Stimulated activated CD4-positive, alpha-beta T cell treated with anti-CD3 and anti-CD28 coated beads, Interleukin-2, amount 100 ng/mL, for 48 hours (primary cell): ENCODE data around the gene NKAPL.

Source experiments
- DNase-seq, 2 donors: peaks; one replicate each; pipeline ENCODE4 v3.0.0-alpha.2; 2020

The NKAPL gene

DNA sequence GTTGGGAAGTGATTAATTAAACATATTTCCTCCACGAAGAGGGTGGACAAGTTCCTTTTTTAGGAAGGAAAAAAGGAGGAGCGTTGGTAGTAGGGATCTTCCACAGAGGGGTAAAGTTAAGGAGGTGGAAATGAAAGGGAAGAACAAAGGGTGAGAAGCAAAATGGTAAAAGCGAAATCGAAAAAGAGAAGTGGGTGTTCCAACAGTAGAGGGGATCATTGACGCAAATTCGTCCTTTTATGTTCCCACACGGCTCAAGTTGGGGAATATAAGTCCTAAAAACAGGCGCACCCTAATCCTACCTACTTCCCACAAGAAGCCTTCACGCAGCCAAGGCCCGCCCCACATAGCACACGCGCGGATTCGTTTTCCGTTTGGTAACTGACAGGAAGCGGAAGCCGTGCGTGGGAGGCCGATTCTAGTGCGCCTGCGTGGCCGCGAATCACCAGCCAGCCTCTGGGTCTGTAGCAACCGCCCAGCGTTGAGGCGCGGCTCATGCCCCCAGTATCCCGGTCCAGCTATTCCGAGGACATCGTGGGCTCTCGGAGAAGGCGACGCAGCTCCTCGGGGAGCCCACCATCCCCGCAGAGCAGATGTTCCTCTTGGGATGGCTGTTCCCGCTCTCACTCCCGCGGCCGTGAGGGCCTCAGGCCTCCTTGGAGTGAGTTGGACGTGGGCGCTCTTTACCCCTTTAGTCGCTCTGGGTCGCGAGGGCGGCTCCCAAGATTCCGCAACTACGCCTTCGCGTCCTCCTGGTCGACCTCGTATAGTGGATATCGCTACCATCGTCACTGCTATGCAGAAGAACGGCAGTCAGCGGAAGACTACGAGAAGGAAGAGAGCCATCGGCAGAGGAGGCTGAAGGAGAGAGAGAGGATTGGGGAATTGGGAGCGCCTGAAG is at the start of gene NKAPL:
Gene NKAPL (plus strand): TSS at position 421 of the 901 bp plus-strand sequence. CDS start 75 bp downstream, at position 496.
- peak; percentile 41 to 69 for DNase-seq

DNA sequence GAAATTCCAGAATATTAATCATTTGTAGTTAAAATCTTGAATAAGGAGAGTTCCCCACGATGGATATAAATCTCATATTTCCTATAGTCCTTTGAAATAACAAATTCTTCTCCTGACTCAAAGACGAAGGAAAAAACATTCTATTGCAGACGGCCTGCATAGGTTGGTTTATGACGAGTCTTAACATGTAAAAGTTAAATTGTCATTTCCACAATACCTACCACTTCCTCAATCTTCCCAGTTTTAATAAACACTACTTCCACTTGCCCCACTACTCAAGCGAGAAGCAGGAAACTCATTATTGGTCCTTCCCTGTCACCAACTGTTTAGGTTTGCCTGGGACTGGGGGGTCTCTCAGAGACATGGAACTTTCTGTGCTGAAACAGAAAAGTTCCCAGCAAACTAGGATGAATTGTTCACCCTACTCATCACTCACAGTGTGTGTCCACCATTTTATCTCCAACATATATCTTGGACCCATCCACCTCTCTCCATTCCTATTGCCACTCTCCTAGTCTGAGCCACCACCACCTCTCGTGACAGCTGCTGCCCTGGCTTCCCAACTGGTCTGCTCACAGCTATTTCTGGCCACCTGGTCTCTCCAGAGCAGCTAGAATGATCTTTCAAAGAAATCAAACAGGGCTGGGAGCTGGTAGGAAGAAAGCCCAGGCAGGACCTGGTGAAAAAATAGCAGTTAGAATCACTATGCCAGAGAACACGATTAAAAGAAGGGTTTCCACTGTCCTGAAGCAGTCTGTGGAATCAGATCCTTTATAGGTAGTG is 49.2 kb upstream of the NKAPL start:
- DNase-seq, result no peak

DNA sequence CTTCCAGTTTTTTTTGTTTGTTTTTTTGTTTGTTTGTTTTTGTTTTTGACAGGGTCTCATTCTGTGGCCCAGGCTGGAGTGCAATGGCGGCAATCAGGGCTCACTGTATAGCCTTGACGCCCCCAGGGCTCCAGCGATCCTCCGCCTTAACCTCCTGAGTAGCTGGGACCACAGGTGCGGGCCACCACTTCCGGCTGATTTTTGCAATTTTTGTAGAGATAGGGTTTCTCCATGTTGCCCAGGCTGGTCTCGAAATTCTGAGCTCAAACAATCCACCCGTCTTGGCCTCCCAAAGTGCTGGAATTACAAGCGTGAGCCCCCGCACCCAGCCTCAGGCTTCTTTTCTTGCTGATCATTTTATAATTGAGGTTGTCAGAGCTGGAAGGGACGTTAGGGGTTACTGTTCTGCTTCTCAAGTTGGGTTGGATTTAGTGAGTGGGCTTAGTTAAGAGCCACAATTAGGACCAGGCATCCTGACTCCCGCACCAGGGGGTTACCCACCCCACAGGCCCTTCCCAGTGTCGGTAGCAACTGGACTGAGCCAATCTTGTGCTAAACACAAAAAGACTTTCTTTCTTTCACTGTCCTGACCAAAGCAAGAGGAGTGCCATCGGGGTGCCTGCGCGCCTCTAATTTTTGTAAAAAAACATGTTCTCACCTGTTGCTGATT is 47.1 kb upstream of the NKAPL start:
- DNase-seq, result no peak

DNA sequence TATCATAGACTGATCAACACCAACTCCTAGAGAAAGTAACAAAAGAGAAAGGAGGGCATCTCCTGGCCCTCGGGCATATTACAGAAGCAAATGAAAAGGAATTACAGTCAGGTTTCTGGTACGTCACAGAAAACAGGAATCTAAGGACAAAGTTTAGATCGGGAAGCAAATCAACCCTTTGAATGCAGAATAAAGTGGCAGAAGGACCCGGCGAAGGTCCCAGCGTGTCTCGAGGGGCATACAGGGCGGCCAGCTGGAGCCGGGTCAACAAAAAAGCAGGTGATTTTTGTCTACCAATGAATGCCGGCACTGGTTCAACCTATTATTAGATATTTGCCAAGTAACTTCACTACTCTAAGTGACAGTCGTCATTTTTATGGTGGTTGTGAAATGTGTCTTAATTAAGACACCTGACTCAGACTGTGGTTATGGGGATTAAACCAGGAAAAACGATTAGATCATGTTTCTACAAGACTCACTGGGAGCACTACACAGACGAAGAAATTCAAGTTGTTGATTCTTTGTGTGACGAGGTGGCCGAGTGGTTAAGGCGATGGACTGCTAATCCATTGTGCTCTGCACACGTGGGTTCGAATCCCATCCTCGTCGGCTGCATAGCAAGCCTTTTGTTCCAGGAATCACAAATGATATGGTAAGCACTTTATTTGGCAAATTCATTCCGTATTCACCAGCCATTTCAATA is 46.4 kb upstream of the NKAPL start:
- DNase-seq, result peak; percentile 70 to 75

DNA sequence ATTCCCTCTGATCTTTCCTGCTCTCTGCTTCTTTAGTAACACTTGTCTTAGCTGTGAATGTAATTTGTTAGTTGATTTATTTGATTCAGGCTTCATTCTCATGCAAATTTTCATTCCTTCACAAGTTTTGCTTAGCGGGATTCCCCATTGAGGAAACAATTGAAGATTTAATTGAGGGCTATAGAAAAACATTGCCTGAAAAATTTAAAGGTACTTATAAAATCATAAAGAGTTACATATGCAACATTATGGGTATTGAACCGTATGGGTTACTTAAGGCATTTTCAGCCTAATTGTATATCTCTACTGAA is 45.9 kb upstream of the NKAPL start:
- DNase-seq, result no peak

DNA sequence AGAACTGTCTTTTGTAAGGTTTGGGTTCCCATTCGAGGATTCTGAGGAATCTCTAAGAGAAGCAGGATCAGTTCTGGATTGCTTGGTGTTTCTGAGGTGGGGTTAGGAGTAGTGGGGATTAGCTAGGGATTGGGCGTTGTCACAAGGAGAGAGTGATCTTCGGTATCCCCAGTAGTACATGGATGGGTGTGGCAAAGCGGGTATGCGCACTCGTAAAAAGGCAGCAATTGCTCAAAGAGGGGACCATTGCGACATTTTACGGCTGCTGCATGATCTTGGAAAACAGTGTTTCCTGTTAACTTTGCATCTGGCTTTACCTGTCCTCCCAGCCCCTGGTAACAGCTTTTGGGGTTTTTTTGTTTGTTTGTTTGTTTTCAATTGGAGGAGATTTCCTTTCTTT is 43.7 kb upstream of the NKAPL start:
- no peak for DNase-seq

DNA sequence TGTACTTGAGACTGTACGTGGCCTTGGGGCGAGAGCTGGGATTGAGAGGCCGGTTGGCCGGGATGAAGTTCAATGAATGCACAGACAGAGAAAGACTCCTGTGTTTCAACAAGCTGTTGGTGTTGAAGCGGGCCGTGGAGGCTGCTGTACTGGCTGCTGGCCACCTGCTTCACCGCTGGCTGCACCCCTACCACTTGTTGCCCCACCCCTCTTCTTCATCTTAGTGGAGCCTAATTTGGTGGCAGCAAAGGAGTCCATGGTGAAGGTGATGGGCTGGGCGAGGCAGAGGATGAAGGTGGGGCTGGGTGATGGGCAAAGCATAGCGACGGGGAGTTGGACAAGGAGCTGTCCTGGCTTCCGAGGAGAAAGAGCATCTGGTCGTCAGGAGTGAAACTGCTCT is 41.2 kb upstream of the NKAPL start:
- no peak for DNase-seq

DNA sequence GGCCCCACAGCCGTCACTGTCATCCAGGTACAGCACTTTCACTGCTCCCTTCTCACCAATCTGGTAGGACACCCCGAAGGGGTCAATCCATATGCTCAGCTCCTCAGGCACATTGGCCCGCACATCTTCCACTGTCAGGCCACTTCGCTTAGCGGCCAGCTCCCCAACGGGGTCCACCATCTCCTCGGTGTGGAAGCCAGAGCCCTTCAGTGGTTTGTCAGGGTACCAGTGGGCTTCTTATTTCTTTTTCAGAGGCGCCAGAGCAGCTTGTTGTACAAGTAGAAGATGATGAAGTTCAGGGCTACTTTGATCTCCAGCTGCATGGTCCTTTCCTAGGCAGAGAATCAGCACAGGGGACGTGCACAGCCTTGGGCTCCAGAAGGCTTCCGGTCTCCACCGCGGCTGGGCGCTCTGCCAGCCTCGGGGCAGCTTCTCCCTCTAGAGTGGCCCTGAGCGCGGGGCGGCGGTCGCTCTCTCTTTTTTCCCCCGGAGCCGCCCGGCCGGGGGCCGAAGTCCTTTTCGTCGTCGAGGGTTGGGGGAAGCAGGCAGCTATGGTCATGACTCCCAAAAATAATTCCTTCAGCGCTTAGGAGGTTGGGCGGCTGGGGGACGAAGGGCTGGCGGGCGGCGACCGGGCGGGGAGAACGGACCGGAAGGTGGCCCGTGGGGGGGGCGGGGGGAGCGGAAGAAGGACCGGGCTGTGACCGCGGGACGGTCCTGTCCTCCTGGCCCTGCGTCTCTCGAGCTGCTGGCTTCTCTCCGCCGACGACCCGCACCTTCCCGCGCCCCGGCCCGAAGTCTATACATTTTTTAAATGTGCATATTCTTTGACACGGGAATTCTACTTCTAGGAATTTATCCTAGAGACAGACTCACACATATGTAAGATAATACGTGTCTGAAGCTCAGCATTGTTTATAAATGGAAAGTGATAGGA is 40.5 kb upstream of the NKAPL start:
- no peak for DNase-seq

DNA sequence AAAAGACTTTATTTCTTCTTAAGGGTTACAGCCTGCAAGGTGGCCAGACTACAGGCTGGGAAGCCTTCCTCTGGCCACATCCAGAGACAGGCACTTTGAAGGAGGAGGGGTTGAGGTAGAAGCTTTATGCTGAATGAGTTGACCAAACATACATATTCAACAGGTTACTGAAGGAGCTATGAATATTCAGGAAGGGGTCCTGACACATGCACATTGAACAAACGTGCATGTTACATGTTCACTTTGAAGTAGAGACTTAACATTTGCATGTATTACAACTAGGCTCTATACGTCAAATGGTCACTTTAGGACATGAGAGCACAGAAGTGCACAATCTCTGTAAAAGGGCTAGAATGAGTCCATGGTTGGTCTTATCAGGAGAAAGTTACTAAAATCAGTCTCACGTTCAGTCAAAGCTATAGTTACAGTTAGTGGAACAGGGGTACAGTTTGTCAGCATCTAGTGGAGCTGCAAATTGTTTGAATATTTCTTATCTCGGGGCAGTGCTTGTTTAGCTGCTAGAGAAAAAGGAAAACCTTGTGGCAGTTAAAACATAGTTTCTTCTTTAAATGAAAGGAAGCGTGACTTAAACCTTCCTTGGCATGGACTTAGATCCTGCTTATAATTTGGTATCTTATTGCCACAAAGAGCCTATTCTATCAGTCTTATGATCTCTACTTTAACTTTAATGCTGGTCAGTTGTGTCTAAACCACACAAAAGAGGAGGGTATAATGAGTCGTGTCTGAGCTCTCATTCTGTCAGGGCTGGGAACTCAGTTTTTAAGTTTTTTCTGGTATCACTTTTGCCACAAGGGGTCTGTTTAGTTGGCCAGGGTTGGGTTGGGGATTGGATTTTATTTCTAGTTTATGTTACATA is 38.6 kb upstream of the NKAPL start:
- no peak for DNase-seq

DNA sequence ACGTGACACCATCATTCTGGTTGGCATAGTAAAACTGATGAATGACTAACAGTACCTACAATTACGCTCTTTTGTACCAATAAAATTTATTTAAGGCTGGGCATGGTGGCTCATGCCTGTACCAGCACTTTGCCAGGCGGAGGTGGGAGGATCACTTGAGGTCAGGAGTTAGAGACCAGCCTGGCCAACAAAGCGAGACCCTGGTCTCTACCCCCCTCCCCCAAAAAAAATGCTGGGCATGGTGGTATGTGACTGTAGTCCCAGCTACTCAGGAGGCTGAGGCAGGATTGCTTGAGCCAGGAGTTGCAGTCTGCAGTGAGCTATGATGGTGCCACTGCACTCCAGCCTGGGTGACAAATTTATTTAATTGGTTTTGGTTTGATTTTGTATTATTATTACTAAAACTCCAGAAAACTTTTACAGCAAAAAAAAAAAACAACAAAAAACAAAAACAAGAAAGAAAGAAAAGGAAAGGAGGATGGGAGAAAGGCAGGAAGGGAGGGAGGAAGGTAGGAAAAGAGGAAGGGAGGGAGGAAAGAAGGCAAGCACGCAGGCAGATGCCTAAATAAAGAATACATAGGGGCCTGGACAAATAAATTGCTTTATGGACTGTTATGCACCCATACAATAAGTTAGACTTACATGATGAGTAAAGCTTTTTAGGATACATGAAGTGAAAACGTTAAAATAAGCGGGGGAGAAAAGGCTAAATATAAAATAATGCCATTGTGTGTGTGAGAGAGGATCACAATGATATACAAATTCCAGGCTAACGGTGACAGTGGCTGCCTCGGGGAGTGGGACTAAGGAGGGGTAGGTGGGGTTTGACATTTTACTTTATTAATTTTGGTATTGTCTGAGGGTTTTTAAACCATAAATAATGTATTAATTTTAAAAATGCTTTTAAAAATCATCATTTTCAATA is 34.7 kb upstream of the NKAPL start:
- no peak for DNase-seq

DNA sequence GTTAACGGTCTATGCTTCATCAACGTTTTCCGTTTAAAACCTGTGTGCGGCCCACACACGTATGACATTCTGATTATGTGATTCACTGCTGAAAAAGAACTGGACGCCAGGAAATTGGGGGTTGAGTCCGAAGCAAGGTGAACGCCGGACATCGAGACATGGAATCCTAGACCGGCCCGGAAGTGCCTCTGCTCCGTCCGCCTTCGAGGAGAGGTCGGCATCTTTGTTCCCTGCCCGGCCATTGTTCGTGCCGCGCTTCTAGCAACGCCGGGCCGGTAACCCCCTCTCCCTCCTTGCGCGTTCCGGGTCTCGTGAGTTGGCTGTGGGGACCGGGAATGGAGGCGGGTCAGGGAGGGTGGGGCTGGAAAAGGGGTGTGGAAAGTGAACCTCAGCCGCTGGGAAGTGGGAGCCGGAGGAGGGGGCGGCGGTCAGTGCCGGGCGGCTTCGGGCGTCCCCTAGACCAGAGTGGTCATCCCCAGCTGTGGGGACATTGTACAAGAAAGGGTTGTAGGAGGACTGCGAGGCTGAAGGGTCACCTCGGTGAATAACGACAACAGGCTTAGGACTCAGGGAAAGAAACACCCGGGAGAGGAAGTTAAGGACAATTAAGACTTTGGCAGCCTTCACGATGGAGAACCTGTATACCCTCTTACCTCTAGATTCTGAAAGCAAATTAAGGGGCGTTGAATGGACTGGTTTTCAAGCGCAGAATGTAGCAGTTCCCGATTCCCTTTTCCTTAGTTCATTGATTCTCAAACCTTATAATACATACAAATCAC is 33.9 kb upstream of the NKAPL start, which contains the start of gene ZSCAN9:
Gene ZSCAN9 (plus strand): TSS at position 220 of the 779 bp plus-strand sequence. CDS start 1,810 bp downstream, outside the sequence.
- DNase-seq, result peak; percentile 27 to 31

DNA sequence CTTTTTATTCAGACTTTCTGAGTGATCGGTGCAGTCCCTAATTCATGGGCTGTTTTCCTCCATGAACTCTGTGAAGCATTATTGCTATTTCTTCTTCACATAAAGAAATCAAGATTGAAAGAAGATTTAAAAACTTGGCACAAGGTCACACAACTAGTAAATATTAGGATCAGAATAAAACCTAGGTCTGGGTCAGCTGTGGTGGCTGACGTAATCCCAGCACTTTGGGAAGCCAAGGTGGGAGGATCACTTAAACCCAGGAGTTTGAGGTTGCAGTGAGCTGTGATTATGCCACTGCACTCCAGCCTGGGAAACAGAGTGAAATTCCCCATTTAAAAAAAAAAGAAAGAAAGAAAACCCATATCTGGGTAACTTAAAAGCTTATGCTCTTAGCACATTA is 32.6 kb upstream of the NKAPL start:
- no peak for DNase-seq

DNA sequence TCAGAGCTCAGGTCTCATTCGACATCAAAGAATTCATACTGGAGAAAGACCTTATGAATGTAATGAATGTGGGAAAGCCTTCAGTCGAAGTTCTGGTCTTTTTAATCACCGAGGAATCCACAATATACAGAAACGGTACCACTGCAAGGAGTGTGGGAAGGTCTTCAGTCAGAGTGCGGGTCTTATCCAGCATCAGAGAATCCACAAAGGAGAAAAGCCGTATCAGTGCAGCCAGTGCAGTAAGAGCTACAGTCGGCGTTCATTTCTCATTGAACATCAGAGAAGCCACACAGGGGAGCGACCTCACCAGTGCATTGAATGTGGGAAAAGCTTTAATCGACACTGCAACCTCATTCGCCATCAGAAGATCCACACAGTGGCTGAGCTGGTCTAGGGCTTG is 26.3 kb upstream of the NKAPL start:
- DNase-seq, result no peak

DNA sequence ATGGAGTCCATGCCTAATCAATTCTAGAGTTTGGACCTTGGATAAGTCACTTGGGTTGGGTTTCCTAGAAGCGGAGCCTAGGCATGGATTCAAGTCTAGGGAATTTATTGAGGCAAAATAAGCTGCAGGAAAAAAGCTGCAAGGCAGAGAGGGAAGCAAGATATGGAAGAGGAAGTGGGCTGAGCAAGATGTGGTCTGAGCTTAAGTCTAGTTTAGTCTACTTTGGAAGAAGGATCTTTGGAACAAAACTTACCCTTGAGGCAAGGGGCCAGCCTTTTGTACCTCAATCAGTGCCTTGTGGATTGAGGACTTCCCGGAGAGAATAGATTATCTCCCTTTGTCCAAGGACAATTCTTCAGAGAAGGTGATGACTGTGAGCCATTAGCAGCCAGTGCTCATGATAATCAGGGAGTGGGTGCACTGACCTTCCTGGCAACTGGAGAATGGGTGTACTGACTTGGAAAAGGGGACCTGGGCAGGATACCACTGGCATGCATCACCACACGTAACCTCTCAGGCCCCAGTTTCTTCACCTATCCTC is 23.1 kb upstream of the NKAPL start:
- DNase-seq, result no peak

DNA sequence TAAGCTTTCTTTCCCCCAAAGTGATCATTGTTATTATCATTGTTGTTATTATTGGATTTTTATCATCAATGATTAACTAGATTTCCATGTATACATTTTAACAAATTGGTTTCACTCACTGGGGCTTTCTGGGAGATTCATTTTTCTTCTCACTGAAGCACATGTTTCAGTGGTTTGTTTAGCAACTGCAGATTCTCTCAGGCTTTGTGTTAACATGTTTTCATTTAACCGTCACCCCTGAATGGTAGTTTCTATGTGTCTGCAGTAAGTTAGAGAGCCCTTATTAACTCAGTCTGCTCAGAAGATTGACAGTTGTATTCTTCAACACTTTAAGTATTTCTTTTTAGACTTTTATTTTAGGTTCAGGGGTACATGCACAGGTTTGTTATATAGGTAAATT is 19.5 kb upstream of the NKAPL start:
- DNase-seq, result no peak

DNA sequence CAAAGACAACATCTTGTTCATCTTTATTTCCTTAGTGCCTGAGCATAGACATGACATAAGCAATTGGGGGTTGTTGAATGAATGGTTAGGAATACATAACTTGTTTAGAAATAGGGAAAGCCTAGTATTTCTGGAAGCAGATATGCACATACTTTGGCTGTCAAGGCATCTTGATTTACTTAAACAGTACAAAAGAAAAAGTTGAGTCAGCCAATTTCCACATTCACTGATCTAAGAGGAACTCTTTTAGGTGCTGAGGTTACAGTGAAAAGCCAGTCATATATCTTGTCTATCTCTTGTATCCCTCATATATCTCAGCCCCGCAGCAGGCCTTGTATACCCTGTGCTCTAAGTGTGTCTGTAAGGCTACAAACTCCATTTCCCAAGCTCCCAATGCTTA is 18.6 kb upstream of the NKAPL start:
- no peak for DNase-seq

DNA sequence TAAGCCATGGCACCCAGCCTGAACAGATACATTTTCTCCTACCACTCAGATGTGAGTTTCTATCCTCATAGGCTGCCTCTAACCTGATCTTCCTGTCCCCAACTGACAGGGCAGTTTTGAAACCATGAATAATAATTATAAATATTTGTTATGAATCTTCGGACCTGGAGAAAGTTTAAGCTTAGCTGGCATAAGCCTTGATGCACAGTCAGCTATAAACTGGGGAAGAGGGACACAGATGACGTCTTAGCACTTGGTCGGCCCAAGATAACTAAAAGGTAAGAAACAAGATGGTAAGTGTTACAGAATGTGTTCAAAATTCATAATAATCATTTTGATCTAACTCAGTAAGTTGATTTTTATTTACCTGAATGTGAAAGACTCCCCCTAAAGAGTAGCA is 15.2 kb upstream of the NKAPL start:
- no peak for DNase-seq

DNA sequence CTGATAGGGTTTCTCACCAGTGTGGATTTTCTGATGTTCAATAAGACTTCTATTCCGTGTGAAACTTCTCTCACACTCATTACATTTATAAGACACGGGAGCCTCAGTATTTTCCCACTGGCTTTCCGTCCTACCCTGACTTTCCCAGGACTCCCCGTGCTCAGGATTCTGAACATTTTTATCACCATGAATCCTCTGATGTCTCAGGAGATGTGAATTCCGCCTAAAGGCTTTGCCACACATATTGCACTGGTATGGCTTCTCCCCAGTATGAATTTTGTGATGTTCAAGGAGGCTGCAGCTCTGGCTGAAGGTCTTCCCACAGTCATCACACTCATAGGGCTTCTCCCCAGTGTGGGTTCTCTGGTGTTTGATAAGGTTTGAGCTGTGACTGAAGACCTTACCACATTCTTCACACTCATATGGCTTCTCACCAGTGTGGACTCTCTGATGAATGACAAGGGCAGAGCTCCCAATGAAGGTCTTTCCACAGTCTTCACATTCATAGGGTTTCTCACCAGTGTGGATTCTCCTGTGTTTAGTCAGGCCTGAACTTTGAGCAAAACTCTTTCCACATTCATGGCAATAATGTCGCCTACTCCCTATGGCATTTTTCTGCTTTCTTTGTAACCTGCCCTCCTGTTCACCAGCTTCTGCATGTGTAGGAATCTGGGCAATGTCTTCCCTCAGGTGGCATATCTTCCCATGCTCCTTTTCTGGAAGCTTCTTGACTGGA is 13.7 kb upstream of the NKAPL start:
- no peak for DNase-seq
